Heart right ventricle (tissue), 16 donors: ENCODE measurements around the gene PCIF1. TPM values are rescaled to one million over a fixed set of nuclear protein-coding genes. Genes with fewer than 3 reads are reported as not detected.

Source experiments
- ATAC-seq, 8 donors: fragments of 200-7000 bp; cut with Tn5 transposase; one replicate each; pipeline ENCODE4 v1.9.1; 2020; ENCODE audit warnings: mild to moderate bottlenecking in 8 of 8, moderate library complexity in 8 of 8, moderate number of reproducible peaks in 1 of 8
- DNase-seq, 2 donors: peaks; one replicate each; pipeline ENCODE4 v3.0.0-alpha.2; 2020
- H3K27ac ChIP-seq, 10 donors: fragments of 200-600 bp; sonication (generic) in 2 of 10; one replicate each; pipeline versions ENCODE4 v1.5.0 to v1.8.0; 2020 to 2022; ENCODE audit warnings: mild to moderate bottlenecking in 3 of 10
- H3K27me3 ChIP-seq, 7 donors: fragments of 200-600 bp; one replicate each; pipeline ENCODE4 v1.8.0; 2021 to 2022; ENCODE audit warnings: mild to moderate bottlenecking in 2 of 7
- H3K36me3 ChIP-seq, 9 donors: fragments of 200-600 bp; sonication (generic) in 1 of 9; one replicate each; pipeline versions ENCODE4 v1.5.0 to v1.8.0; 2020 to 2022; ENCODE audit warnings: mild to moderate bottlenecking in 2 of 9
- H3K4me1 ChIP-seq, 9 donors: fragments of 200-600 bp; sonication (generic) in 1 of 9; one replicate each; pipeline versions ENCODE4 v1.5.0 to v1.8.0; 2020 to 2022; ENCODE audit warnings: mild to moderate bottlenecking in 4 of 9
- H3K4me3 ChIP-seq, 10 donors: fragments of 200-600 bp; sonication (generic) in 2 of 10; one replicate each; pipeline versions ENCODE4 v1.5.0 to v1.8.0; 2020 to 2022; ENCODE audit warnings: mild to moderate bottlenecking in 7 of 10, moderate library complexity in 2 of 10
- H3K9me3 ChIP-seq, 11 donors: fragments of 200-600 bp in 10 of 11; sonication (generic) in 2 of 11; one replicate each; pipeline versions ENCODE4 v1.5.0 to v1.8.0; 2013 to 2022; ENCODE audit warnings: mild to moderate bottlenecking in 2 of 11, control low read depth in 1 of 11, moderate library complexity in 1 of 11
- whole genome bisulfite sequencing, 2 donors: extraction: QIAGEN DNeasy Blood & Tissue Kit; methylation state at CpG; one replicate each; pipeline ENCODE4 v1.1.7; 2013; ENCODE audit warnings: inconsistent platforms in 1 of 2; 5-methylcytosine and 5-hydroxymethylcytosine counted together
- intact Hi-C, 10 donors: fragments of 100-400 bp; cut with DNase I; formaldehyde crosslinking; loops; one replicate each; pipeline versions ENCODE4 v1.11.1 to v1.14.2; 2022
- polyA plus RNA-seq, 2 donors: library from polyadenylated mRNA; stranded (reverse); fragments of 200-250 nt; gene quantifications; one replicate each; pipeline ENCODE4 v1.2.3, GENCODE V29; 2013
- total RNA-seq, 10 donors: library from RNA; stranded (reverse); fragmentation: NEBNext Ultra II Directional in 3 of 10; extraction: Animal tissue kit (Norgen Biotek cat#: 25700) in 3 of 10; gene quantifications; one replicate each; pipeline versions ENCODE4 v1.2.1 to v1.2.4, GENCODE V29; 2021 to 2023
- TF ChIP-seq, protein P1 (sequence below), 9 donors: fragments of 200-600 bp; sonication (generic) in 2 of 9; IDR thresholded peaks; one replicate each; pipeline versions ENCODE4 v1.5.0 to v1.8.0; 2021 to 2022; ENCODE audit warnings: antibody characterized with exemption in 9 of 9, mild to moderate bottlenecking in 5 of 9, moderate library complexity in 1 of 9
- donor health status: Arrhythmogenic right ventricular cardiomyopathy.
- donor health status: ischemic (EF 13 %, LVEDD 7.1; RV severe dilation, severe dysfunction).
- donor health status: healthy with polysubstance abuse.
- donor health status: DM: no; HTN: yes; CAD: no.
- donor health status: DM: no; HTN: no; CAD: no.
- donor health status: ischemic (EF 25% LVEDD 6.9; RV normal size, moderate dysfunction).
- donor health status: ischemic (EF 25% LVEDD 5.7; RV mildly dilated, moderate dysfunction).
- donor health status: healthy.
- donor health status: DM: yes; HTN: yes; CAD: no.
- donor health status: Ischemic cardiomyopathy.
- donor health status: ischemic (EF 35%, LVEDD 5.7; RV mildly dilated, moderate dysfunction).
- donor health status: nonischemic (EF 11% LVEDD 7.7; RV severe dilation, severe dysfunction).
- donor health status: DM: yes; HTN: yes; CAD: no.
- donor health status: PGD.
- donor health status: ischemic (EF 29% LVEDD 5.4; RV normal size, mild dysfunction).
- donor health status: nonischemic (EF 23%, LVEDD 6.1; RV moderate dilation, normal function).

Gene PCIF1
- total and polyA plus RNA-seq, 12 donors: 20.8 to 33.1 (median 27.4) TPM

DNA sequence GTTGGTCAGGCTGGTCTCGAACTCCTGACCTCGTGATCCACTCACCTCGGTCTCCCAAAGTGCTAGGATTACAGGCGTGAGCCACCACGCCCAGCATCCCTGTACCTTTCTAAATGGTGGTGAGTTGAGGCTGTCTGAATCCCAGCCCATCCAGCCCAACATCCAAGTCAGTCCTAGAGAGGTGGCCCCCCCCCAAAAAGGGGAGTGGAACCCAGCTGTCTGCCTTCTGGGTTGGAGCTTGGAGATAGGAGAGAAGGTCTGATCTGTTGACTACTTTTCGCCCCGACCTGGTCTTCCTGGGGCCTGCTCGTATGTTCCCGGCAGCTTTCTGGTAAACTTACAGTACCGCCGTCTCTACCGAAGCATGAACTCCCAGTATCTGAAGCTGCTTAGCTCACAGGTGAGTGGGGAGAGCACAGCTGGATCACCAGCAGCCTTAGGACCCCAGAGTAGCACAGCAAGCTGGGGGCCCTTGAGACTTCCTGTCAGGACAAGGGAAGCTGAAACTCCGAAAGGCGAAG lies 37.8 kb upstream of the PCIF1 start:
- DNase-seq: no peak
- Histone ChIP-seq H3K36me3 (peaks cover 0 to 93% (median 66%) of the 10 kb centered on the region in 9 donors), H3K27me3 (no peaks in the 10 kb centered on the region), H3K9me3 (no peaks in the 10 kb centered on the region), H3K27ac (no peak overlapping the region), H3K4me1 (peaks cover 5 to 24% (median 13%) of the 10 kb centered on the region in 9 donors), H3K4me3 (no peak overlapping the region)
- TF ChIP-seq, protein P1, sequence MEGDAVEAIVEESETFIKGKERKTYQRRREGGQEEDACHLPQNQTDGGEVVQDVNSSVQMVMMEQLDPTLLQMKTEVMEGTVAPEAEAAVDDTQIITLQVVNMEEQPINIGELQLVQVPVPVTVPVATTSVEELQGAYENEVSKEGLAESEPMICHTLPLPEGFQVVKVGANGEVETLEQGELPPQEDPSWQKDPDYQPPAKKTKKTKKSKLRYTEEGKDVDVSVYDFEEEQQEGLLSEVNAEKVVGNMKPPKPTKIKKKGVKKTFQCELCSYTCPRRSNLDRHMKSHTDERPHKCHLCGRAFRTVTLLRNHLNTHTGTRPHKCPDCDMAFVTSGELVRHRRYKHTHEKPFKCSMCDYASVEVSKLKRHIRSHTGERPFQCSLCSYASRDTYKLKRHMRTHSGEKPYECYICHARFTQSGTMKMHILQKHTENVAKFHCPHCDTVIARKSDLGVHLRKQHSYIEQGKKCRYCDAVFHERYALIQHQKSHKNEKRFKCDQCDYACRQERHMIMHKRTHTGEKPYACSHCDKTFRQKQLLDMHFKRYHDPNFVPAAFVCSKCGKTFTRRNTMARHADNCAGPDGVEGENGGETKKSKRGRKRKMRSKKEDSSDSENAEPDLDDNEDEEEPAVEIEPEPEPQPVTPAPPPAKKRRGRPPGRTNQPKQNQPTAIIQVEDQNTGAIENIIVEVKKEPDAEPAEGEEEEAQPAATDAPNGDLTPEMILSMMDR (IDR thresholded peaks at IDR 0.05): no peak
- intact Hi-C loops: loop anchor here in 1 of 10 donors (10.0 kb wide), 1 partner anchor 68 kb away; no protein-coding TSS in a partner anchor
- WGBS, 2 donors: 93 to 95% methylated on average over 14 of the region's 14 CpGs
- ATAC-seq: no peak

DNA sequence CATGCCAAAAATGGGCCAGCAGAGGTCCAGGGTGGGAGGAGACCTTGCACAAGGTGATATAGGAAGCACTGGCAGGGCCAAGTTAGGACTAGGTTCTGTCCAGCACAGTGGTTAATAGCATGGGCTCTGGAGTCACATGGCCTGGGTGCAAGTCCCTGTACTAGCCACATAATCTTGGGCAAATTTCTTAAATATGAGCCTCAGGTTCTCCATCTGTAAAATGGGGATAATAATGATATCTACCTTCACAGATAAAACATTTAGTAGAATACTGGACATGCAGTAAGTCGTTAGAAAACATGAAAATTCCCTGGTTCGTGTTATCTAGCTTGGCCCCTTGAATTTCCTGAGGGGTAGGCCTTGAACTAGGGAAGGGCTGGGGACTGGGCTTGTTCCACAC lies 37.2 kb upstream of the PCIF1 start:
- H3K27me3 ChIP-seq: no peaks in the 10 kb centered on the region
- DNase-seq: no peak
- no peak overlapping the region for H3K4me3 ChIP-seq
- peaks cover 0 to 18% (median 7%) of the 10 kb centered on the region in 9 donors for H3K4me1 ChIP-seq
- 75 to 84% methylated on average over 2 of the region's 2 CpGs for whole genome bisulfite sequencing, 2 donors
- H3K36me3 ChIP-seq: peaks cover 0 to 99% (median 69%) of the 10 kb centered on the region in 9 donors
- no peak for ATAC-seq
- H3K9me3 ChIP-seq: no peaks in the 10 kb centered on the region
- TF ChIP-seq, protein P1 (IDR thresholded peaks at IDR 0.05): no peak
- intact Hi-C loops: loop anchor here in 1 of 10 donors (10.0 kb wide), 1 partner anchor 68 kb away; no protein-coding TSS in a partner anchor
- no peak overlapping the region for H3K27ac ChIP-seq

DNA sequence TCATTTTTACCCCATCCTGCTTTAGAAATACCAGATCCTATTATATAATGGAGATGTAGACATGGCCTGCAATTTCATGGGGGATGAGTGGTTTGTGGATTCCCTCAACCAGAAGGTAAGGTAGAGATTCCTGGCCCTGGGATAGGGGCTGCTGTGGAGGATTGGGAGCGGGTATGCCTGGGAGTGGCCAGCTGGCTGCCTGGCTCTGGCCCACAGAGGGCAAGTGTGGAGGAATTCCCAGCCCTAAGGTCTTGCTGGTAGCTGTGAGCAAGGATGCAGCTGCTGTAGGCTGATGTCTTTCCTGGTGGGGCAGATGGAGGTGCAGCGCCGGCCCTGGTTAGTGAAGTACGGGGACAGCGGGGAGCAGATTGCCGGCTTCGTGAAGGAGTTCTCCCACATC lies 36.8 kb upstream of the PCIF1 start:
- no peak overlapping the region for H3K27ac ChIP-seq
- no peak for DNase-seq
- H3K9me3 ChIP-seq: no peaks in the 10 kb centered on the region
- peaks cover 0 to 14% (median 3%) of the 10 kb centered on the region in 9 donors for H3K4me1 ChIP-seq
- TF ChIP-seq, protein P1 (IDR thresholded peaks at IDR 0.05): no peak
- ATAC-seq: no peak
- H3K36me3 ChIP-seq: peaks cover 0 to 100% (median 68%) of the 10 kb centered on the region in 9 donors
- intact Hi-C loops: loop anchor here in 1 of 10 donors (10.0 kb wide), 1 partner anchor 67 kb away; no protein-coding TSS in a partner anchor
- H3K4me3 ChIP-seq: no peak overlapping the region
- 91 to 93% methylated on average over 7 of the region's 7 CpGs for WGBS, 2 donors
- H3K27me3 ChIP-seq: no peaks in the 10 kb centered on the region

DNA sequence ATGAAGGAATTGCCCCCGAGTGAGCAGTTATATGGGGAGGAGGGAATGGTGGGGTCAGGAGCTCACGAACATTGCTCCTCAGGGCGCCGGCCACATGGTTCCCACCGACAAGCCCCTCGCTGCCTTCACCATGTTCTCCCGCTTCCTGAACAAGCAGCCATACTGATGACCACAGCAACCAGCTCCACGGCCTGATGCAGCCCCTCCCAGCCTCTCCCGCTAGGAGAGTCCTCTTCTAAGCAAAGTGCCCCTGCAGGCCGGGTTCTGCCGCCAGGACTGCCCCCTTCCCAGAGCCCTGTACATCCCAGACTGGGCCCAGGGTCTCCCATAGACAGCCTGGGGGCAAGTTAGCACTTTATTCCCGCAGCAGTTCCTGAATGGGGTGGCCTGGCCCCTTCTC lies 36.2 kb upstream of the PCIF1 start:
- intact Hi-C loops: loop anchor here in 1 of 10 donors (10.0 kb wide), 1 partner anchor 67 kb away; no protein-coding TSS in a partner anchor
- peaks cover 0 to 8% (median 0%) of the 10 kb centered on the region in 9 donors for H3K4me1 ChIP-seq
- WGBS, 2 donors: 87 to 89% methylated on average over 12 of the region's 12 CpGs
- DNase-seq: no peak
- peak in 1 of 8 donors; percentile 18 for ATAC-seq
- TF ChIP-seq, protein P1 (IDR thresholded peaks at IDR 0.05): no peak
- H3K9me3 ChIP-seq: no peaks in the 10 kb centered on the region
- peaks cover 0 to 100% (median 63%) of the 10 kb centered on the region in 9 donors for H3K36me3 ChIP-seq
- H3K27ac ChIP-seq: no peak overlapping the region
- H3K4me3 ChIP-seq: no peak overlapping the region
- no peaks in the 10 kb centered on the region for H3K27me3 ChIP-seq
